Ammon's horn (tissue), 1 donor: Measurements from ENCODE around the gene DNAJC5G.
"Not testable (repeated sequence)": the region's sequence is repeated elsewhere in the genome, so short reads cannot be mapped to it uniquely, and the experiment has no call there.

Experiments
- DNase-seq: peaks from one replicate; pipeline ENCODE4 v3.0.0-alpha.2; 2016; ENCODE audit warnings: low spot score

The DNAJC5G gene

DNA sequence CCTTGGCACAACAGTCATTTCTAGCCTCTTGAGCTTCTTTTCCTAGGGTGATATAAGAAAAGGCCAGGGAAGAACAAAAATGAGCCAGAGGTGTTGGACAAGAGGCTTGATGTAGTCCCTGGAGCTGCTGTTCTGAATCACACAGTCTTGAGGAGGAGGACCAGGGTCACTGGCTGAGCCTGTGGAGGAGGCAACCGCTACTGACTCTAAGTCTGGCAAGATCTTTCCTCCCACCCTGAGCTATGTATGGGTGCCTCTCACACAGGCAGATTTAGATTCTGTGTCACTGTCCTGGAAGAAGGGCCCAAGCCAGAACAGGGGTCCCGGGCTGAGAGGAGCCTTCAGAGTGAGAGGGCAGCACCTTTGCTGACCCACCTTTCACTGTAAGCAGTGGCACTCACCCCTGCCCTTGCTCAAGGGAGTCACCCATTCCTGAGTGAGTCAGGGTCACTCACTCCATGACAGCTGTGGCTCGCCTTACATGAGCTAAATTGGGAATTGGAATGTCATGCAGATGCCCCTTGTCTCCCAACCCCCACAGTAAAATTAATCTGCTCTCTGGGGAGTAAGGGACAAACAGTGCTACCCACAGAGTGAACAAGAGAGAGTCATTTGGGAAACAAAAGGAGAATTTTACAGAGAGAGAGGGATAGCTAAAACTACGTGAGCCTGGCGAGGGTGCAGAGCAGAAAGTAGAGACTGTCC is 6.8 kb downstream of the DNAJC5G start, which contains the start of gene TRIM54:
TRIM54 (plus strand) TSS at position 575 of the 705 bp plus-strand sequence. CDS start 303 bp downstream, outside the sequence.
- DNase-seq: no peak

GRCh38 chr2:27282892-27283291 is 7.7 kb downstream of the DNAJC5G start:
- DNase-seq: no peak

- no peak for DNase-seq
Measured at GRCh38 chr2:27284996-27285395, 9.8 kb downstream of the DNAJC5G start.

- DNase-seq: no peak
Measured at GRCh38 chr2:27285481-27285880, 10.2 kb downstream of the DNAJC5G start.

- no peak for DNase-seq
Measured at GRCh38 chr2:27288610-27289009, 13.4 kb downstream of the DNAJC5G start.

DNA sequence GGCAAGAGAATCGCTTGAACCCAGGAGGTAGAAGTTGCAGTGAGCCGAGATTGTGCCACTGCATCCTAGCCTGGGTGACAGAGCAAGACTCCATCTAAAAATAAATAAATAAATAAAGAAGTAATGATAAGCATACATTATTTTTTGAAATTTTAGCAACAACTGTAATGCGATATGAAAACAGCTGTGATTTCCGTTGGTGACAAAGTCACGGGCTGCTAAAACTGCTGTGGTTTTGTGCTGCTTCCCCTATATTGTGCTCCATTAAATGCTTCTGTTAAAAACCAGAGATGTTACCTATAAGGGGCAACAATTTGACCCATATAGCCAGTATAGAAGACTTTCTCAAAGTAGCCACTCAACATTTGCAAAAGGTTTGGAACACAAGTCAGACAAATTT is 15.3 kb downstream of the DNAJC5G start:
- no peak for DNase-seq

DNA sequence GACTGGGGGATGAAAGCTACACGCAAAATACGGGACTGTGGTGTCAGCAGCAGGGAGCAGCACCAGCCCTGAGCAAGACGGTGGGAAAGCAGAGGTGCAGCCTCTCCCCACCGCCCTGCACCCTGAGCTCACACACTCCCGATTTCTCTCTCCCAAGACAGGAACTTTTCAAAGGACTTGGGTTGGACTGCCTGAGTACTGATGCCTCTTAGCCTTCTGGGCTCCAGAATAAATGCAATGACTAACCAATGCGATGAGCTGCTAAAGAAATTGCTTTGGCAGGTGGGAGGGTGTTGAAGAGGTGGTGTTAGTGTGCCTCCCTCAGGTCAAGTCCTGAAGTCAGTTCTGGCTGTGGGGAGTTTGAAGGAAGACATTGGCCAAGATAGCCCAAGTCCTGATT is 16.6 kb downstream of the DNAJC5G start:
- DNase-seq: no peak

DNA sequence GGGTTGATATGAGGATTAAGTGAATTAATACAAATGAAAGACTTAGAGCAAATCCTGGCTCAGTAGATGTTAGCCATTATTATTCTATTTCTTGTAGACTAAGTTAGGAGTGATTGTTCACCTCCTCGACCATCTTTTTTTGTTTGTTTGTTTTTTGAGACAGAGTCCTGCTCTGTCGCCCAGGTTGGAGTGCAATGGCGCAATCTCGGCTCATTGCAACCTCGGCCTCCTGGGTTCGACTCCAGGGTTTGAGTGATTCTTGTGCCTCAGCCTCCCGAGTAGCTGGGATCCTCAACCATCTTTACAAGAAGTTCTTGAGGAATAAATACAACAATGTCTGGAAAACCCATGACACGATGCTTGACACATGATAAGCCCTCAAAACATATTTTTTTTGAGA is 19.7 kb downstream of the DNAJC5G start:
- DNase-seq: no peak

GRCh38 chr2:27296481-27296880 is 21.2 kb downstream of the DNAJC5G start:
- DNase-seq: no peak

- no peak for DNase-seq
Measured at GRCh38 chr2:27297195-27297594, 22.0 kb downstream of the DNAJC5G start.

GRCh38 chr2:27298391-27299080 is 23.3 kb downstream of the DNAJC5G start:
- DNase-seq: no peak

GRCh38 chr2:27300606-27301005 is 25.4 kb downstream of the DNAJC5G start:
- DNase-seq: not testable (repeated sequence)

DNA sequence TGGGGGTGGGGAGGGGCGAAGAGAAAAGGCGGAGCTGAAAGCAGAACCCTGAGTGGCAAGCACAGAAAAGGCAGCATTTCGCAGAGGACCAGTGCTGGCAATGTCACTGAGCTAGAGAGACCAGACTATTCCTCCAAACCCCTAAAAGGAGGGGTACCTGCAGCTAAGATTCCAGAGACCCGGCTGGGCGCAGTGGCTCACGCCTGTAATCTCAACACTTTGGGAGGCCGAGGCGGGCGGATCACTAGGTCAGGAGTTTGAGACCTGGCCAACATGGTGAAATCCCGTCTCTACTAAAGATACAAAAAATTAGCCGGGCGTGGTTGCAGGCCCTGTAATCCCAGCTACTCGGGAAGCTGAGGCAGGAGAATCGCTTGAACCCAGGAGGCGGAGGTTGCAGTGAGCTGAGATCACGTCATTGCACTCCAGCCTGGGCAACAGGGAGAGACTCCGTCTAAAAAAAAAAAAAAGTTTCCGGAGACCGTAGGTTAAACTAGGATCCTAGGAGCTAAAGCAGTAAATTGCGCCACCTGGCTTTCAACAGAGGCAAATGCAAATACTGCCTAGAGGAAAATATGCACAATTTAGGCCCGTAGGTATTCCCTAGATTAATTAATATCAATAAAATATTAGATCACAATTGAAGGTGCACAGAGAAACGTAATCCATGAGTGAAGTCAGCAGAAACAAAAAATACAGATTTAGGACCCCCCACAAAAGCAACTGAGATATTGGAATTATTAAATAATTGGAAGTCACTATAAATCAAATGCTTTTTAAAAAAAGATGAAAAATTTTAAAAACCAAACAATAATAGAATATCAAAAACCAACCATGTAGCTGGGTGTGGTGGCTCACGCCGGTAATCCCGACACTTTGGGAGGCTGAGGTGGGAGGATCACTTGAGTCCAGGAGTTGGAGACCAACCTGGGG is 28.1 kb downstream of the DNAJC5G start:
- DNase-seq: peak; percentile 54

- DNase-seq: no peak
Measured at GRCh38 chr2:27304488-27305240, 29.4 kb downstream of the DNAJC5G start.

- DNase-seq: no peak
Measured at GRCh38 chr2:27305516-27305915, 30.3 kb downstream of the DNAJC5G start.

GRCh38 chr2:27306136-27306535 is 30.9 kb downstream of the DNAJC5G start:
- DNase-seq: no peak

DNA sequence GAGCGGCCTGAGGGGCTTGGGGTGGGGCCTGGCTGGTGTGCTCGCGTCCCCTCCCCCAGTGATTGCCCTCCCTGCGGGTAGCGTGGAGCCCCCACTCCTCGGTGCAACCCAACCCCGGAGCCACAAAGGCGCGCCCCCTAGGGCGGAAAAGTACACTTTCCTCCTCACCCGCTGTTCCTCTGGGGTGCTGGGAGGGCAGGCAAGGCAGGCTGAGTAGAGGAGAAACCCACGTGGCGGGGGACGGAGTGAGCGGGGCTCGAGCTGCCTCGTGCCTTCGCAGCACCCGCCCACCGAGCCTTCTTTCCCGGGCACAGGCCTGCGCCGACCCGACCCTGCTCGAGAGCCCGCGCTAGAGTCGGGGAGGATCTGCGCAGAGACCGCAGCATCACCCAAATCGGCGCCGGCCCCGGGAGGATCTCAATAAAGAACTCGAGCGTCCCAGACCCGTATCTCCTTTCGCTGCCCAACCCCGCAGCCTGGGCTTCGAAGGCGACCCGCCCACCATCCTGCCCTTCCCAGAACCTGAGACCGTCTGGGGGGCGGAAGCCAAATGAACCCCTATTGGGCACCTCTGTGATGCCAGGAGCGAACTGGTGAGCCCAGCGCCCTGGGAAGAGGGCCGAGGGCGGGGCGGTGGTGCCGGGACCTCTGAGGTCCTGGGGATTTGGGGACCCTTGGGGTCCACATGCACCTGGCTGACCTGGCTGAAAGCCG is 31.5 kb downstream of the DNAJC5G start:
- no peak for DNase-seq

- no peak for DNase-seq
Measured at GRCh38 chr2:27307287-27307544, 32.0 kb downstream of the DNAJC5G start.

- no peak for DNase-seq
Measured at GRCh38 chr2:27307545-27308358, 32.5 kb downstream of the DNAJC5G start.

DNA sequence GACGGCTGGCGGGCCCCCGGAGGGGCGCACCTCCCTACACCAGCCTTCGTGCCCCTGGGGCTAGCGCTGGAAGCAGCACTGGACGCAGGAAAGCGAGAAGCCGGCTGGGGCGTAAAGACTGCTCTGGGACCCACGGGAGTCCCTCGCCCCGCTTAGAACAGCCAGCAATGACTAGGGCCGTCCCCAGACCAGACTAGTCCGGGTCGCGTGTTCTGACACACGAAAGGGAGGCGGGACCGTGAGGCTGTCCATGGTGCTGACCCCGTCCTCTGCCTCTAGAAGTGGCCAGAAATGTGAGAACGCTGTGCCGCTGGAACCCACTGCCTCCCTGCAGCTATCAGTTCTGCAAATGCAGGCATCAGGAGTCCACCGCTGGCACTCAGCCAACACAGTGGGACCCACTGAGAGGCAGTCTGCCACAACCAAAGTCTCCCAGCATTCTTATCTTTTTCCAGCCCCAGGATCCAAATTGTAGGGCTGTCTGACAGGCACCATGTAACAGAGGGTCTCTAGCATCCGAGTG is 33.2 kb downstream of the DNAJC5G start, which contains the start of gene UCN:
UCN (minus strand) TSS at position 87 of the 523 bp plus-strand sequence. CDS start 550 bp downstream, outside the sequence.
- DNase-seq: no peak
